ENCODE measurements around the gene PYDC1.

DNA sequence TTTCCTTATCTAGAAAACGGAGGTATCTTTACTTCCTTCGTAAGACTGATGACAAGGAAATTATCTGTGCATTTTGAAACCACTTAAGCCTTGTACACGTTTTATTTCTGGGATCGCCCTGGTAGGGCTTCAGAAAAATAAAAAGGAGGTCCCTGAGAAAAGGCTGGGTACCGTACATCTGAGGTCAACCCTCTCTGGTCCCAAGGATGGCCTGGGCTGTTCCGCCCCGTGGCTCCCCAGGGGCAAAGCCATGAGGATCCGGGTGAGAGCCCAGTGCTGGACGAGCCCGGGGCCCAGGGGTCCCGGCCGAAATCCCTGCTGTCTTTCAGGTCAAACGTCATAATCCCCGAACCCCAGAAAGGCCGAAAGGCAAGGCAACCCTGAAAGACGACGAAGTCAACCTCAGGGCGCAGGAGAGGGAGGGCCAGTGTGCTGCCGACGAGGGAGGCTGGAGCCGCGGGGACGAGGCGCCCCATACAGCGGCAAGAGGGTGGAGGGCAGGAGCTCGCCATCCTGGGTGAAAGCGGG lies 37.7 kb downstream of the PYDC1 start:
- TF ChIP-seq, protein P1, sequence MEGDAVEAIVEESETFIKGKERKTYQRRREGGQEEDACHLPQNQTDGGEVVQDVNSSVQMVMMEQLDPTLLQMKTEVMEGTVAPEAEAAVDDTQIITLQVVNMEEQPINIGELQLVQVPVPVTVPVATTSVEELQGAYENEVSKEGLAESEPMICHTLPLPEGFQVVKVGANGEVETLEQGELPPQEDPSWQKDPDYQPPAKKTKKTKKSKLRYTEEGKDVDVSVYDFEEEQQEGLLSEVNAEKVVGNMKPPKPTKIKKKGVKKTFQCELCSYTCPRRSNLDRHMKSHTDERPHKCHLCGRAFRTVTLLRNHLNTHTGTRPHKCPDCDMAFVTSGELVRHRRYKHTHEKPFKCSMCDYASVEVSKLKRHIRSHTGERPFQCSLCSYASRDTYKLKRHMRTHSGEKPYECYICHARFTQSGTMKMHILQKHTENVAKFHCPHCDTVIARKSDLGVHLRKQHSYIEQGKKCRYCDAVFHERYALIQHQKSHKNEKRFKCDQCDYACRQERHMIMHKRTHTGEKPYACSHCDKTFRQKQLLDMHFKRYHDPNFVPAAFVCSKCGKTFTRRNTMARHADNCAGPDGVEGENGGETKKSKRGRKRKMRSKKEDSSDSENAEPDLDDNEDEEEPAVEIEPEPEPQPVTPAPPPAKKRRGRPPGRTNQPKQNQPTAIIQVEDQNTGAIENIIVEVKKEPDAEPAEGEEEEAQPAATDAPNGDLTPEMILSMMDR (IDR thresholded peaks at IDR 0.05; ENCODE audit: borderline replicate concordance, extremely low read depth, low read length, poor library complexity, severe bottlenecking), result no peak
- no peak for TF ChIP-seq EZH2 (IDR thresholded peaks at IDR 0.05; ENCODE audit: borderline replicate concordance, low read depth, low read length, severe bottlenecking)

All from DND-41 (cell line).